T-helper 2 cell (primary cell): ENCODE results near the gene JPH3.

Experiments used
- DNase-seq, 5 experiments: peaks; one replicate each; pipeline versions ENCODE4 v3.0.0 to v3.0.0-alpha.2; 2012 to 2022
- total RNA-seq, 2 donors: gene quantifications; one replicate each; lab custom pipeline; 2026; lab: John Stamatoyannopoulos, UW

The JPH3 gene
- total RNA-seq = 0 to 0.07 reads per million in 2 donors

GRCh38 chr16:87602001-87602775 is at the start of gene JPH3:
JPH3 (plus strand) TSS chr16:87602508; CDS start chr16:87603147, 639 bp downstream.
- DNase-seq = no peak

- no peak for DNase-seq
Observed at GRCh38 chr16:87552772-87553573, 49.3 kb upstream of the JPH3 start.

GRCh38 chr16:87554754-87555427 is 47.4 kb upstream of the JPH3 start:
- no peak for DNase-seq

GRCh38 chr16:87555647-87556046 is 46.7 kb upstream of the JPH3 start:
- no peak for DNase-seq

- no peak for DNase-seq
Observed at GRCh38 chr16:87556941-87557459, 45.3 kb upstream of the JPH3 start.

- DNase-seq = no peak
Observed at GRCh38 chr16:87558682-87559081, 43.6 kb upstream of the JPH3 start.

GRCh38 chr16:87559945-87560344 is 42.4 kb upstream of the JPH3 start:
- no peak for DNase-seq

- no peak for DNase-seq
Observed at GRCh38 chr16:87560428-87561199, 41.7 kb upstream of the JPH3 start.

- no peak for DNase-seq
Observed at GRCh38 chr16:87561200-87562105, 40.9 kb upstream of the JPH3 start.

GRCh38 chr16:87562201-87562600 is 40.1 kb upstream of the JPH3 start:
- DNase-seq = no peak

GRCh38 chr16:87563022-87563421 is 39.3 kb upstream of the JPH3 start:
- no peak for DNase-seq

GRCh38 chr16:87563714-87564523 is 38.4 kb upstream of the JPH3 start:
- DNase-seq = no peak

GRCh38 chr16:87564524-87564778 is 37.9 kb upstream of the JPH3 start:
- DNase-seq = no peak

- DNase-seq = no peak
Observed at GRCh38 chr16:87569601-87570571, 32.4 kb upstream of the JPH3 start.

- DNase-seq = no peak
Observed at GRCh38 chr16:87570572-87570937, 31.8 kb upstream of the JPH3 start.

GRCh38 chr16:87570938-87571867 is 31.1 kb upstream of the JPH3 start:
- no peak for DNase-seq

- no peak for DNase-seq
Observed at GRCh38 chr16:87571868-87572244, 30.5 kb upstream of the JPH3 start.

- DNase-seq = no peak
Observed at GRCh38 chr16:87572959-87573358, 29.3 kb upstream of the JPH3 start.
